Neuronal stem cell (in vitro differentiated cells): ENCODE measurements around the gene MOCS3.
A peak's percentile ranks its signal among the peaks of the same experiment; 100 is the strongest.

Experiments used
- DNase-seq: peaks from one replicate; pipeline ENCODE4 v3.0.0-alpha.2; 2013; ENCODE audit warnings: low spot score
- H2AFZ ChIP-seq: one replicate; pipeline ENCODE4 v1.6.1; 2013; ENCODE audit warnings: mild to moderate bottlenecking, low read length, inconsistent platforms
- H2AK5ac ChIP-seq: 2 replicates; pipeline ENCODE4 v1.6.1; 2013; ENCODE audit warnings: low read depth, mild to moderate bottlenecking, inconsistent platforms, low read length, moderate library complexity, mixed read lengths
- H2BK120ac ChIP-seq: 2 replicates; pipeline ENCODE4 v1.6.1; 2013; ENCODE audit warnings: low read depth, mild to moderate bottlenecking, inconsistent platforms, low read length, moderate library complexity, mixed read lengths
- H2BK12ac ChIP-seq: one replicate; pipeline ENCODE4 v1.6.1; 2013; ENCODE audit warnings: low read length, inconsistent platforms
- H2BK15ac ChIP-seq: 2 replicates; pipeline ENCODE4 v1.6.1; 2013; ENCODE audit warnings: mild to moderate bottlenecking, low read length, inconsistent platforms, mixed read lengths
- H2BK5ac ChIP-seq: one replicate; pipeline ENCODE4 v1.6.1; 2013; ENCODE audit warnings: inconsistent platforms, mild to moderate bottlenecking, low read length, moderate library complexity
- H3K14ac ChIP-seq: one replicate; pipeline ENCODE4 v1.6.1; 2013; ENCODE audit warnings: low read length, inconsistent platforms
- H3K18ac ChIP-seq: 2 replicates; pipeline ENCODE4 v1.6.1; 2013; ENCODE audit warnings: low read length, inconsistent platforms
- H3K23ac ChIP-seq: 2 replicates; pipeline ENCODE4 v1.6.1; 2013; ENCODE audit warnings: low read depth, mild to moderate bottlenecking, mixed read lengths, low read length, inconsistent platforms; ENCODE audit not compliant: poor library complexity
- H3K27ac ChIP-seq: replicated peaks from 3 replicates; pipeline ENCODE4 v1.5.1; 2013; ENCODE audit warnings: low read length, inconsistent platforms
- H3K27me3 ChIP-seq, 3 experiments: 2 replicates each; pipeline ENCODE4 v1.6.1; 2013; ENCODE audit warnings: low read length in 3 of 3, mild to moderate bottlenecking in 2 of 3, inconsistent platforms in 1 of 3, low read depth in 1 of 3, mixed read lengths in 1 of 3, moderate library complexity in 1 of 3; ENCODE audit not compliant: control insufficient read depth in 3 of 3, insufficient read depth in 3 of 3
- H3K36me3 ChIP-seq, 2 donors: replicated peaks in 1 of 2; 2 replicates each; pipeline ENCODE4 v1.6.1; 2013; ENCODE audit warnings: low read length in 2 of 2; ENCODE audit not compliant: control insufficient read depth in 2 of 2, insufficient read depth in 2 of 2
- H3K4ac ChIP-seq: 2 replicates; pipeline ENCODE4 v1.6.1; 2013; ENCODE audit warnings: inconsistent platforms, mild to moderate bottlenecking, low read length, moderate library complexity
- H3K4me1 ChIP-seq, 2 donors: 1 replicate in 1 of 2; 2 replicates in 1 of 2; pipeline ENCODE4 v1.6.1; 2013; ENCODE audit warnings: low read length in 2 of 2, low read depth in 1 of 2; ENCODE audit not compliant: control insufficient read depth in 2 of 2, insufficient read depth in 1 of 2
- H3K4me2 ChIP-seq: one replicate; pipeline ENCODE4 v1.6.1; 2013; ENCODE audit warnings: mild to moderate bottlenecking, low read length, inconsistent platforms; ENCODE audit not compliant: insufficient read depth, poor library complexity, severe bottlenecking
- H3K4me3 ChIP-seq, 2 donors: 2 replicates each; pipeline ENCODE4 v1.5.1; 2013; ENCODE audit warnings: low read length in 2 of 2, mild to moderate bottlenecking in 2 of 2, inconsistent platforms in 1 of 2, moderate library complexity in 1 of 2
- H3K79me1 ChIP-seq: one replicate; pipeline ENCODE4 v1.6.1; 2013; ENCODE audit warnings: low read depth, mild to moderate bottlenecking, inconsistent platforms, low read length, moderate library complexity
- H3K9ac ChIP-seq: one replicate; pipeline ENCODE4 v1.6.1; 2013; ENCODE audit warnings: mild to moderate bottlenecking, low read depth, low read length, inconsistent platforms; ENCODE audit not compliant: poor library complexity
- H3K9me3 ChIP-seq, 2 donors: replicated peaks in 1 of 2; 2 replicates each; pipeline versions ENCODE3 to v1.6.1; 2013; ENCODE audit warnings: low read length in 2 of 2, mild to moderate bottlenecking in 2 of 2, inconsistent platforms in 1 of 2, low read depth in 1 of 2, mixed read lengths in 1 of 2, moderate library complexity in 1 of 2; ENCODE audit not compliant: control insufficient read depth in 2 of 2, insufficient read depth in 1 of 2
- H4K8ac ChIP-seq: one replicate; pipeline ENCODE4 v1.6.1; 2013; ENCODE audit warnings: low read depth, mild to moderate bottlenecking, inconsistent platforms, low read length, moderate library complexity
- H4K91ac ChIP-seq: one replicate; pipeline ENCODE4 v1.6.1; 2013; ENCODE audit warnings: low read length, low read depth, mild to moderate bottlenecking, inconsistent platforms; ENCODE audit not compliant: poor library complexity
- WGBS, 2 donors: extraction: QIAGEN DNeasy Blood & Tissue Kit; methylation state at CpG; one replicate each; pipeline ENCODE4 v1.1.7; 2013; ENCODE audit warnings: missing lambda C conversion rate in 2 of 2, mixed read lengths in 1 of 2; ENCODE audit not compliant: insufficient read length in 2 of 2, insufficient replicate concordance in 1 of 2; ENCODE audit errors: extremely low coverage in 2 of 2; 5-methylcytosine and 5-hydroxymethylcytosine counted together

MOCS3 gene

GRCh38 chr20:50987493-50988210 lies 29.0 kb downstream of the MOCS3 start:
- Histone ChIP-seq H2AFZ (peak overlapping the region; percentile 66), H3K27me3 (no peaks in the 10 kb centered on the region), H3K14ac (no peak overlapping the region), H3K23ac (no peak overlapping the region), H3K36me3 (no peaks in the 10 kb centered on the region), H3K9me3 (no peaks in the 10 kb centered on the region), H3K79me1 (no peaks in the 10 kb centered on the region), H2BK120ac (no peak overlapping the region), H2BK12ac (no peak overlapping the region), H2AK5ac (no peak overlapping the region), H3K4me3 (no peak overlapping the region), H3K18ac (no peak overlapping the region), H3K4me2 (no peak overlapping the region), H3K9ac (no peak overlapping the region), H4K8ac (no peak overlapping the region), H4K91ac (no peak overlapping the region), H3K4me1 (peaks cover 0 to under 1% of the 10 kb centered on the region in 2 donors), H2BK5ac (no peak overlapping the region), H2BK15ac (no peak overlapping the region), H3K4ac (no peak overlapping the region), H3K27ac (no peak overlapping the region)
- peak; percentile 88 for DNase-seq
- WGBS, 2 donors = no CpG with 5 or more reads among the region's 13 CpGs

- H3K9me3 ChIP-seq = no peaks in the 10 kb centered on the region
- no peak overlapping the region for H2AFZ ChIP-seq
- no peaks in the 10 kb centered on the region for H3K27me3 ChIP-seq
- no peak overlapping the region for H3K4me3 ChIP-seq
- H2BK12ac ChIP-seq = no peak overlapping the region
- H3K9ac ChIP-seq = no peak overlapping the region
- no peak overlapping the region for H3K18ac ChIP-seq
- H2BK15ac ChIP-seq = no peak overlapping the region
- no peak overlapping the region for H4K91ac ChIP-seq
- H2BK5ac ChIP-seq = no peak overlapping the region
- no peak overlapping the region for H4K8ac ChIP-seq
- H3K27ac ChIP-seq = no peak overlapping the region
- no peak overlapping the region for H3K4ac ChIP-seq
- DNase-seq = no peak
- no peaks in the 10 kb centered on the region for H3K79me1 ChIP-seq
- WGBS, 2 donors = no CpG with 5 or more reads among the region's 3 CpGs
- no peak overlapping the region for H3K4me2 ChIP-seq
- no peak overlapping the region for H2BK120ac ChIP-seq
- H3K14ac ChIP-seq = no peak overlapping the region
- no peaks in the 10 kb centered on the region for H3K36me3 ChIP-seq
- peaks cover 1 to 2% of the 10 kb centered on the region in 2 donors for H3K4me1 ChIP-seq
- H2AK5ac ChIP-seq = no peak overlapping the region
- no peak overlapping the region for H3K23ac ChIP-seq
Observed at GRCh38 chr20:50991076-50991475, 32.5 kb downstream of the MOCS3 start.

DNA sequence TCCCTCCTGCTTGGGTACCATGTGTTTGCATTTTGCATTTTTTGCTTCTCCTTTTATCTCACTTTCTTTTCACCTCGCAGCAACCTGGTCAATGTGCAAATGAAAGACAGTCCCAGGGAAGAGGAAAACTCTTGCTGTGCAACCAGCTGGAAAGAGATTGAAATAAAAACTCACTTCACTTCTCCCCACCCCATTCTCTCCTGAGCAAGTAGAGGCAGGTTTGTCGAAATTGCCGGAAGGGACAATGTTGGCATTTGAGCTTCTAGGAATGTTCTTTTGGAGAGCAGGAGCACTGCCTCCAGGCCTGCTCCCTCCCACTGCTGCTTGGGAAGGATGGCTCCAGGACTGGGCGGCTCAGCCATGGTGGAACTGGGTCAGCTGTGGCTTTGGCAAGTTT lies 33.7 kb downstream of the MOCS3 start:
- H3K4me2 ChIP-seq = no peak overlapping the region
- no peak overlapping the region for H2BK5ac ChIP-seq
- H3K79me1 ChIP-seq = no peaks in the 10 kb centered on the region
- H4K91ac ChIP-seq = no peak overlapping the region
- peaks cover 0 to 3% (median 0%) of the 10 kb centered on the region in 3 experiments for H3K27me3 ChIP-seq
- no peak overlapping the region for H3K27ac ChIP-seq
- no peak overlapping the region for H3K23ac ChIP-seq
- no peak overlapping the region for H2BK120ac ChIP-seq
- H2AFZ ChIP-seq = peak overlapping the region; percentile 59
- no peak overlapping the region for H3K4me3 ChIP-seq
- H3K36me3 ChIP-seq = no peaks in the 10 kb centered on the region
- peaks cover 5 to 6% of the 10 kb centered on the region in 2 donors for H3K4me1 ChIP-seq
- H2BK15ac ChIP-seq = no peak overlapping the region
- H3K14ac ChIP-seq = no peak overlapping the region
- WGBS, 2 donors = no CpG with 5 or more reads among the region's 4 CpGs
- H2BK12ac ChIP-seq = peak overlapping the region; percentile 14
- H3K4ac ChIP-seq = no peak overlapping the region
- no peak for DNase-seq
- no peak overlapping the region for H4K8ac ChIP-seq
- H3K9ac ChIP-seq = no peak overlapping the region
- no peak overlapping the region for H3K18ac ChIP-seq
- H2AK5ac ChIP-seq = no peak overlapping the region
- no peaks in the 10 kb centered on the region for H3K9me3 ChIP-seq

DNA sequence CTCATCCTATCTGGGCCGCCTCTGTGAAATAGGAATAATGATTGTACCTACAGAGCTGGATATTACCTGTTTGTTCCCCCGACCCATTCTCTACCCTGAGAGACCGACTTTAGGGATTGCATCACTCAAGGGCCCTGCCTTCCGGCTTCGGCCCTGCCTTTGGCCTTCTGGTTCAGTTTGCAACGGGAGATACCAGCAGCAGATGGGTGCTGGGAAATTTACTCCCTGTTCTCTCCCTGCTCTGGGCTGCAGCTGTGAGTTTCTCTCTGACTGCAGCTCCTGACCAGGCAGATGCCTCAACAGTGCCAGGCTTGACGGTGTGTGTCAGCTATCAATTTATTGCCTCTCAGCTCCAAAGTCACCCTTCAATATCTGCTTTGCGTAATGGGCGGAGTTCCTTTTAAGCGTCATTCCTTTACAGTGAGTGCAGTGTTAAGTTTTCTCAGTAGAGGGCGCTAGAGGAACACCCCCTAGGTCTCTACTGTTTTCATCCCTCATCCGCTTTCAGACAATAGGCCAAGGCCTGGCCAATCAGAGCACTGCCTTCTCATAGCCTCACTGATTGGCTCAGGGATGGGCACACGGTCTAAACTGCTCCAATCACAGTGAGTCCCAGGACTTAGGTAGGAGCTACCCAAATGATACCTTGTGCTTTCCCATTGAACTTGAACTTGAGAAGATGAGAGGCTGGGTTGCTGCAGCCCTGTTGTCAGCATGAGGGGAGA lies 34.3 kb downstream of the MOCS3 start:
- H4K91ac ChIP-seq = no peak overlapping the region

More for the DNA sequence above, 34.3 kb downstream of the MOCS3 start:
- no peak overlapping the region for H3K14ac ChIP-seq
- H2BK120ac ChIP-seq = no peak overlapping the region
- no peak overlapping the region for H3K18ac ChIP-seq
- no peak overlapping the region for H2BK15ac ChIP-seq
- no peak overlapping the region for H2AK5ac ChIP-seq
- H2BK12ac ChIP-seq = peak overlapping the region; percentile 14
- H3K9ac ChIP-seq = no peak overlapping the region
- H3K23ac ChIP-seq = no peak overlapping the region
- H3K36me3 ChIP-seq = no peaks in the 10 kb centered on the region
- H3K4me2 ChIP-seq = no peak overlapping the region
- peaks cover 6 to 7% of the 10 kb centered on the region in 2 donors for H3K4me1 ChIP-seq
- H4K8ac ChIP-seq = no peak overlapping the region
- H2BK5ac ChIP-seq = no peak overlapping the region
- H3K4me3 ChIP-seq = no peak overlapping the region
- no peak overlapping the region for H3K27ac ChIP-seq
- H3K79me1 ChIP-seq = no peaks in the 10 kb centered on the region
- DNase-seq = peak; percentile 85
- H2AFZ ChIP-seq = peak overlapping the region; percentile 59
- H3K9me3 ChIP-seq = no peaks in the 10 kb centered on the region
- no peak overlapping the region for H3K4ac ChIP-seq
- no CpG with 5 or more reads among the region's 13 CpGs for WGBS, 2 donors
- H3K27me3 ChIP-seq = peaks cover 0 to 3% (median 0%) of the 10 kb centered on the region in 3 experiments
